ENCODE measurements around the gene TCERG1.

TCERG1 gene

DNA sequence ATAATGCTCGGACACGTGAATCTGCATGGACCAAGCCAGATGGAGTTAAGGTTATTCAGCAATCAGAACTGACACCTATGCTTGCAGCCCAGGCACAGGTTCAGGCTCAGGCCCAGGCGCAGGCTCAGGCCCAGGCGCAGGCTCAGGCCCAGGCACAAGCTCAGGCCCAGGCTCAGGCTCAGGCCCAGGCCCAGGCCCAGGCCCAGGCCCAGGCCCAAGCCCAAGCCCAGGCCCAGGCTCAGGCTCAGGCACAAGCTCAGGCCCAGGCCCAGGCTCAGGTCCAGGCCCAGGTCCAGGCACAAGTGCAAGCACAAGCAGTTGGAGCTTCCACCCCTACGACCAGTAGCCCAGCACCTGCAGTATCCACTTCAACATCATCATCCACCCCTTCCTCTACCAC is 11.8 kb downstream of the TCERG1 start:
- no peak for DNase-seq

DNA sequence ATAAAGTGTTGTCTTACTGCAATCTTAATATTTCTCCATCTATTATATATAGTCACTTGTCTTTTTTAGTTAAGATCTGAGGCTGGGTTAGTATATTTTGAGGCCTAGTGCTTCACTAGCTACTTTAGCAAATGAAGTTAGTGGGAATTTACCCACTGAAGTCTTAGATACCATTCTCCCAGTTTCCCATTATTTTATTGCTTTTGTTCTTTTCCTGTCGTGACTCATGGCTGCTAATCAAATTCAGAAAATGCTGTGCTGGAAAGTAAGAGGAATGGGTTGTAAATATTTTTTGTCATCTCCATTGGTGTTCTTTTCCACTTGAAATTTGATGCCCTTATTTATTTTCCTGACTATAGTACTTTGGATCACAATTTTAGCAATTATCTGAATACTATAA is 14.2 kb downstream of the TCERG1 start:
- DNase-seq, result no peak

DNA sequence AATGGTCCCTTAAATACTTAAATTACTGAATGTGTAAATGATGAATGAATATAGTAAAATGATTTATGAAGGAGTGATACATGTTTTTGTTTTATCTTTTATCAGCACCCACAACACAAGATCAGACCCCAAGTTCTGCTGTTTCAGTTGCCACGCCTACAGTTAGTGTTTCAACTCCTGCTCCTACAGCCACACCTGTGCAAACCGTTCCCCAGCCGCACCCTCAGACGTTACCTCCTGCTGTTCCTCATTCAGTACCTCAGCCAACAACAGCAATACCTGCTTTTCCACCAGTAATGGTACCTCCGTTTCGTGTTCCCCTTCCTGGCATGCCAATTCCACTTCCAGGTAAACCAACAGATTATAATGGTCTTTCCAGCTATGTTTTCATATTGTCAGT is 16.3 kb downstream of the TCERG1 start:
- no peak for DNase-seq

DNA sequence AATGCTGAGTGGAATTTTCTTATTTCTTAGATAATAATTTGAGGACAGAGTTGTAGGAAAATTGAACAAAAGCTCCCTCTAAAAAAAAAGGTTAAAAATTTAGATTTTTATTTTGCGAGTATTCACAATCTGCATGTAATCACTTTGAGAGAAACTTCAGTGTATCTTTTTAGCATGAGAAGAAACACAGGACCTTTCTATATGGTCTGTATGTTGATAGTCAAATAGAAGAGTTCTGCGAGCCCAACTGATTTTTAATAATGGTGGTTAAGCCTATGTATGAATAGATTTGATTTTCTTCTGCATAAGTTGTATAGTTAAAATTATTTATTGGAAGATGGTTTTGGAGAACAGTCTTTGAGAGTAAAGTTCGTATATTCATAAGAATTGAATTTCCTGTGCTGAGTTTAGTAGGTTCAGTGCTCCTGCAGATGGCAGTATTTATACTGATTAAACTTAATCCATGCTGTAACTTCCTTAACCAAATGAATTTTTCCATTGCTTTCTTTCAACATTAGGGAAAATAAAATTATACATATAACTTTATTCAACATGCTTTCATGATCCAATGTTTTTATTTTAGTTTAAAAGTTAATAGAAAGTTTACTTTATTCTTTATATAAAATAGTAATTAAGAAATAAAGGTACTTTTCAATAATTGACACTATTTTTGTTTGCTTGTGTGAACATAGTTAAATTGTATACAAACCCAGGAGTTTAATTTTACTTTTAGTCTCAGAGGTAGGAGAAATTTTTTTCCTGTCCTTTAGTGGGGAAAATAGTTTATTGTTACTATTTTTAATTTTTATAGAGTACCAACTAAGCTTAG is 19.6 kb downstream of the TCERG1 start:
- DNase-seq, result no peak

DNA sequence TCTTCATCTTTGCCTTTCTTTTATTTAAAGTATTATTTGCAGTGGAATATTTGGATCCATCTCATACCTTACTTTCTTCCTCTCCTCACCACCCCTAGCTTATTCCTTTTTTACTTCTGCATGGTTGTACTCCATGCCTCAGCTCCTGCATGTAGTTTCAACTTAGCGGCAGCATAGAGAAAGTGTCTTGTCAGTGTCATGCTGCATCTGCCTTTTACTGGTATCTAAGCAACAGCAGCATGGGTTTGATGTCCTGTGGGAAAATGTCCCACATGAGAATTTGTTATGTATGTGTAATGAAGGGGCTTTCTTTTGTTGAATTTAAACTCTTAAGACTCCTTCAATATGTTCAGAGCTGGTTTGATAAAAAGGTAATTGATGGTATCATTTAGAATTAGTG is 20.6 kb downstream of the TCERG1 start:
- no peak for DNase-seq

DNA sequence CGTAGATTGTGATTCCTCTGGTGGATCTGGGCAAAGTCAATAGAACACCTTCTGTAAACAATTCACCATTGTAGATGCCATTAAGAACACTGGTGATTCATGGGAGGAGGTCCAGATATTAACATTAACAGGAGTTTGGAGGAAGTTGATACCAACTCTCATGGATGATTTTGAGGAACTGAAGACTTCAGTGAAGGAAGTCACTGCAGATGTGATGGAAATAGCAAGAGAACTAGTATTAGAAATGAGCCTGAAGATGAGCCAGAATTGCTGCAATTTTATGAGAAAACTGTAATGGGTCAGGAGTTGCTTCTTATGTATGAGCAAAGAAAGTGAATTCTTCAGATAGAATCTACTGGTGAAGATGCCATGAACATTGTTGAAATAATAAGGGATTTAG is 26.9 kb downstream of the TCERG1 start:
- no peak for DNase-seq

DNA sequence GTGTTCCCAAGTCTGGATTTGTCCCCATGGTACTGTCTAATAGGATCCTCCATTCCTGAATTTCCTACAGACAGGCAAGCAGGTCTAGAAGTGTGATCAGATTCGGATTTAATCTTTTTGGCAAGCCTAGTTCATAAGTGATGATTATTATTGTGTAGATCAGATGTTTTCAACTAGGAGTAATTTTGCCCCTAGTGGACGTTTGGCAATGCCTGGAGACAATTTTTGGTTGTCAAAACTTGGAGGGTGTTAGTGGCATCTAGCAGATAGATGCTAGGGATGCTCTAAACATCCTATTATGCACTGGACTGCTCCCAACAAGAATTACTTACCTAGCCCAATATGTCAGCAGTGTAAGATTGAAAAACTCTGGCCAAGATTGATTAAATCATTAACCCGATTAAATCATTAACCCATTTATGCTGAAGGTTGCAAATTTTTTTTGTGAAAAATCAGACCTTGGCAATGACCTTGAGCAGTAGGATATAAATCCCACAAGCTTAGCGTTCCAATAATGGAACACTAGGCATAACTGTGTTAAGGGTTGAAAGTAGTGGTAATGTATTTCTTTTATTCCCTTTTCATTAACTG is 28.2 kb downstream of the TCERG1 start:
- no peak for DNase-seq

DNA sequence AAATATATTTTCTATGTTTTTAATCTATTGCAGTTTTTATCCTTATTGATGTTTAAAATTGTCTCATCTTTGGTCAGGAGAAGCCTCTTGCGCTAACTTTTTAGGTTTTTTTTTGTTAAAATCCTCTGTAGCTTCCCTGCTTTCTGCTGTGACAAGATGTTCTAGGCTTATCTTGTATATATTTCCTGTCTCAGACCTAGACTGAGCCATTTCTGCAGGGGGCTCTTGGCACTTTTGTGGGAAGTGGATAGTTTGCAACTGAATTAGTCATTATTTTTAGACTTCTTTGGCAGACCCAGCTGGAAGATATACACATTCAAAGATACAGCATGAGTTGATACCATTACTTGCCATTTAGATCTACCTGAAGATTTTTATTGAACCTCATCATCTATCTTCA is 28.8 kb downstream of the TCERG1 start:
- DNase-seq, result no peak

DNA sequence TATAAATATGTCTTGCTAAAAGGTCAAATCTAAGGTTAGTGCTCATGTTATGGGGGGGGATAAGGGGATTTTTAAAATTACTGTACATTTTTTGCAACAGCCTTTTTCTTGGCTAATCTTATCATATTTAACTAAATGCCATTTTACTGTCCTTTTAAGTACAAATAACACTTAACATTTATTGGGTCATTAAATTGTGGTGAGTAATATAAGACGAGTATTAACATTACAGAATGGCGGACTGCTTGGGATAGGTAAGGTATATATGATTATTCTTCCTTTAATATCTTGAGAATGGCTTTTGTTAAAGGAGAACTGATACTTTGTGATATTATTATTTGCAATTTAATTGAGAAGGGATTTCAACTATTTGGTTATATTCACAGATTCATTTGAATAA is 35.6 kb downstream of the TCERG1 start:
- no peak for DNase-seq

DNA sequence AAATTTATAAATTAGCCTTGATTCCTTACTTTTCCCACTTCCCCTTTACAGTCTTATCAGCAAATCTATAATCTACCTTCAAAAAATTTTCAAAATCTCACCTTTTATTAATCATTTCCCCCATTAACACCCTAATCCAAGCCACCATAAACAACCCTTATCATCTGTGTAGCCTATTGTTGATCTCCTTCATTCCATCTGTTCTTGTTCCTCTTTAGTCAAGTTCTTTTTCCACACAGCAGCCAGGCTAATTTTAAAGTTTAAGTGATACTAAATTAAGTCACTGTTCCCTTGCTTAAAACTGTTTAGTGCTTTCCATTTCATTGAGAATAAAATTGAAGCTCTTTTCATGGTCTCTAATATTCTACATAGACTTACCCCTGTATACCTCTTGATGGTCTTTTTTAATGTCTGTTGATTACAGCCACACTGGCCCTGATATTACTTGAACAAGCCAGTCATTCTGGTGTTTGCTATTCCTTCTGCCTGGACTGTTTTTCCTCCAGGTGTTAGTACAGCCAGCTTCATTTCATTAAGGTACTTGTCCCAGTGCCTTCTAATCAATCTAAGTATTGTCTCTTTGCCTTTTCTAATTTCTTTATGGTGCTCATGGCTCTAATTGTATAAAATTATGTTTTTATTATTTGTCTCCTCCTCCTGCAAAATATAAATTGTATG is 37.7 kb downstream of the TCERG1 start:
- DNase-seq, result no peak

DNA sequence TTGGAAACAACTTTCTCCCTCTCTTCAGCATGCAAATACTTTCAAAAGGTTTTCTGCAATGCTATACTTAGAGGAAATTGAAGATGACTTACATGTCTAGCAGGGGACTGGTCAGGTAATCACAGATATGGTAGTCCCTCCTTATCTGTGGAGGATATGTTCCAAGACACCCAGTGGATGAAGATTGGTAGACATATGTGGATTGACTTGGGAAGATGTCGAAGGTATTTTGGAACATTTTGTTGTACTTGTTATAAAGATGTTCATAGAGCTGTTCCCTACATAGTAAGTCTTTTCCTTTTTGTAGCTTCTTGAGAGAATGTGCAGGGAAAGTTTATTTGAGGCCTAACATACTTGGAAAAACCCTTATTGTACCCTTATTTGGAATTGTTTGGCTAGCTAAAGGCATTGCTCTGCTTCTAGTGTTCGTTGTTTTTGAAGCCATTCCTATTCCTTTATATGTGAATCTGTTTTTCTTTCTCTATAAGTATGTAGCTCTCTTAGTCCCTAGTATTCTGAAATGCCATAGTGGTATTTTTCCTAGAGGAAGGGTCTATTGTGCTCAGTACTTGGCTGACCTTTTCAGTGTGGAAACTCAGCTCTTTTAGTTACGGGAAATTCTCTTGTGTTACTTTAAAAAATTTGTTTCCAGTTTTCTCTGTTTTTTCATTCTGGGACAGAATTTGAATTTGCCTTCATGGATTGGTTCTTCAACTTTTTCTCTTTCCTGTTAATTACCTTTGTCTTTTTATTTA is 43.1 kb downstream of the TCERG1 start:
- DNase-seq, result no peak

DNA sequence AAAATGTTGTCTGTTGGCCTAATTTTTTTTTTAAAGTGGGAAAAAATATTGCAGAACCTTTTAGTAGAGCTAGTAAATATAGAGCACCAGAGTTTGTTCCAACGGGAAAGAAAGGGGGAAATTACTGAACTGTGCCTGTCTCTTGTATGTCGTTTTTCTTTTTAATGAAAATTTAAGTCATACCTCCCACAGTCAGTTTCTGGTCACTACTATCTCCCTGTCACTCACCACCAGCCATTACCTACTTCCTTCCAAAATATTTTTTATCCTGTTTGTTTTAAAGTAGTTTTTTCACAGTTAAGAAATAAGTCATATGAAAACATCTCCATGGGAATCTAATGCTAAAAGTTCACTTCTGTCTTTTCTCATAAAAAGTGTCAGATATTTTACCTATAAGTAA is 47.5 kb downstream of the TCERG1 start:
- no peak for DNase-seq

DNA sequence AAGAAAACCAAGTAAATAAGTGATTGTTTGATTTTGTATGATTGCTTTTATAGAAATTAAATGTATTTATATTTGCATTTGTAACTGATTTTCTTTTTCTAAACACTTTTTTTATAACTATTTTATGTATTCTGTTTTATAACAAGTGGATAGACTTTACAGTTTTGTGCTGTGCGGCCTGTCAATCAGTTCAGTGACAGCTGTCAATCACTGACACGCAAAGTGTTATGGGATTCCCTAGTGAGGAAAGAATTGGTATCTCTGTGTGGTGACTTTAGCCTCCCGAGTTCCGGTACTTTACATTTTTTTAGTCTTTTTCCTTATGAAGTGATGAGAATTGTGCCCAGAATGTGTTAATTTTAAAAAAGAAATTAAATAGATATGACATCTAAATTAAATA is 52.5 kb downstream of the TCERG1 start:
- no peak for DNase-seq

DNA sequence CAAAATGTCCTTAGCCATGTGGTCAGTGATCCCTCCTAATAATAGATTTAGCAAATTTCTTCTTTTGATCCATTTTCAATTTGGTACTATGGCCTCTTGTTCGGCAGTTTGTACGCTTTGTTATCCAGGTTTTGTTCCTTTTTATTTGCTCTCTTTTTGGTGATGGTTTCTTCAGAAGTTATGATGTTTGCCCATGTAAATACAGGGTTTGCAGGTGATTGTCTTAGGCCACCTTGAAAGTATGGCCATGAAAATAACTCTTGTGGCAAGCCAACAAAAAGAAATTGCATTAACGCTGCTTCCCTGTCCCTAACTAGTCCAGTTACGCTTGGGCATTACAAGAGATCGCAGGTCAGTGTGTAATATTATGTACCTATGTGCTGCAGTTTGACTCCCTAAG is 60.3 kb downstream of the TCERG1 start:
- no peak for DNase-seq

DNA sequence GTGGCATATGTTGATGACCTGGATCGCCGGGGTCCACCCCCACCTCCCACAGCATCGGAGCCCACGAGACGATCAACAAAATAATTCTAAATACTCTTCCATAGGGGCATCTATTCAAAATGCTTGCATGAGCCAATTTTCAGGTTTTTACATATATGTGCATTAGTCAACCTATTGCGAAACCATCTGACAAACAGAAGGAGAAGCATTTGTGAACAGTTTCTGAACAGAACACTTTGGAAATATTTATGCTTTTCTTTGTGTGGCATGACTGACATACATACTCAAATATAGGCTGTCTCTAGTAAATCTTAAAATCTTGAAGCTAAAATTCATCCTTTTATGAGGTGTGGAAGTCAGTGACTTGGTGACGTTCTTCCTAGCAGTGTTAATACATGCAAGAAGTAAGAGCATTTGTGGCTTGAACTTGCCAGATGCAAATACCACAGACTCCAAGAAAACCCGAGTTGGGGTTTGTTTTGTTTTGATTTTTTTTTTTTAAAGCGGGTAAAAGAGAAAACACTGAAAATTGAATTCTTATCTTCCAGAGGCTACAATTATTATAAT is 63.5 kb downstream of the TCERG1 start:
- DNase-seq, result no peak

DNA sequence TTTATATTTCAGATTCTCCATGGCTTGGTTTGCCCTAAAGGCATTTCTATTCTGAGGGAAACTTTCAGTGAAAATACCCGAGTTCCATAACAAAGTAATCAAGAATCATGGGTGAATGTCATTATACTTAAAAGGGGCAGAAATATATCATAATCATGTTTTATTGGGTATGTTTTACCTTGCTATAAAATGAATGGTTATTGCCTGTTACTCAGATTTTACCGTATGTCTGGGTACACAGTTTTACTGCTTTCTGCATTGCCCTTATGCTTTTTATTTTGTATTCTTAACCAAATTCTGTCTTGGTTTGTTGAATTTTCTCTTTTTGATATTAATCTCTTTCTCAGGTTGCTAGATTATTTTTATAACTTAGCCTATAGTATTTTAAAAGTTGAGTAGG is 66.3 kb downstream of the TCERG1 start:
- no peak for DNase-seq

DNA sequence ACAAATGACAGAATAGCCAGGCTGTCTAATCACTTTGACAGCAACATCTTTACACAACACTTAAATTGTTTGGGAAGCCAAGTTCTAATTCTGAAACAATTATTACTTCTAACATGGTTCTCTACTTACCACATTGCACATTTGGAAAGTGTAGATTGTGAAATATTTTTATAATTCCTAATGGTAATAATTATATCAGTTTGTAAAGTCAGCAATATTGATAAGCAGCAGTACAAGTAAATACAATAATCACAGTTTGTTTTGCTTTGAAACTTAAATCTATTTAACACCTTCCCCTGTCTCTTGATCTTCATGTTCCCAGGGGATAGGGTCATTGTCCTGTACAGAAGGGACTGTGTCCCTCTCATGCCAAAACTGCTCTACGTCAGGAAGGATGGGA is 67.4 kb downstream of the TCERG1 start:
- DNase-seq, result no peak

DNA sequence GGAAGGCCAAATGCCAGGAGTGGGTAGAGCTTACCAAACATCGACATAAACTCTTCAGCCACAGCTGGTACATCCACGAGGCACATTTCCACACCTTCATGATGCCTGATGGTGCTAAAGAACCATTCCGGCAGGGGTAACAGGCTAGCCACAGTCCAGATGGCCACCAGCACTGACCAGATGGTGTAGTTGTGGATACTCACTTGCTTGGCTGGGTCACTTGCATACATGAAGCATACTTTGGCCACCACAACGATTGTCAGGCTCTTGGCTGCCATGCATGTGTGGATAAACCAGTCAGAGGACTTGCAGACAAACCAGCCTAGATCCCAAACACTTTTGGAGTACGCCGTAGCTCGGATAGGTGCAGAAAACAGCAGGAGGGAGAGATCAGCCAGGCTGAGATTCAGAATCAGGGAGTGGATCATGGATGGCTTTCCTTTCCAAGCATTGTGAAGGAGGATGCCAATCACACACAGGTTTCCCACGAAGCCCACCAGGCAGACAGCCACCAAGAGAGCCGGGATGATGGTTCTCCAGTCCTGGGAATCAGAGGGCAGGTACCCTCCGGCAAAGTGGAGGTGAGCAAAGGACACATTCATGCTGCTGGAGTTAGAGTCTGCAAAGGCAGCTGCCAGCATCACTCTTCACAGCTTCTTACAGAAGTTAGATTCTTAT is 68.5 kb downstream of the TCERG1 start:
- DNase-seq, result no peak

DNA sequence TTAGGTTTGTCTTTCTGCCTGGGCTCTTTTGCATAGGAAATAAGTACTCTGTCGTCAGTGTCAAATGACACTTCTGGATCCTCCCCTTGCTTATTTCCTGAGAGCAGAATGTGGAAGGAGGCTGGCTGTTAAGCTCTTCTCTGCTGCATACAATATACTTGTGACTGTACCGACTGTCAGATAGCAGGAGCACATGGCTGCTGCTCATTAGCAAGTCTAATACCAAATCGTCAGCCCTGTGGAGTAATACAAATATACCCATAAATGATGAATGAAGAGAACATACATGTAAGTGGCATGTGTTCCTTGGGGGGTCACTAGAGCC is 69.0 kb downstream of the TCERG1 start, which contains the start of gene GPR151:
Gene GPR151 (minus strand): TSS at position 40 of the 325 bp plus-strand sequence. CDS start 77 bp downstream, outside the sequence.
- peak; percentile 41 for DNase-seq

DNA sequence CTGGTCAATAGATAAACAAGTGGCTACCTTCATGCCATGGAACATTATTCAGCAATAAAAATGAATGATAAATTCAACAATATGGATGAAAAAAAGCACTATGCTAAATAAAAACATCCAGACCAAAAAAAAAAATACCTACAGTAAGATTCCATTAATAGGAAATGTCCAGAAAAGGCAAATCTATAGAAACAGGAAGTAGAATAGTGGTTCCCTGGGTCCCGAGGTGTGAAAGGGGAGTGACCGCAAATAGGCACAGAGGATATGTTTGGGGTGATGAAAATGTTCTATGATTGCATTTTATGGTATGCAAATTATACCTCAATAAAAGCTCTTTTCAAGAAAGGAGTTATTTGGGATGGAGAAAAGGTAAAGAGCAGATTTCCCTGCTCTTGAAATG is 72.4 kb downstream of the TCERG1 start:
- DNase-seq, result no peak

DNA sequence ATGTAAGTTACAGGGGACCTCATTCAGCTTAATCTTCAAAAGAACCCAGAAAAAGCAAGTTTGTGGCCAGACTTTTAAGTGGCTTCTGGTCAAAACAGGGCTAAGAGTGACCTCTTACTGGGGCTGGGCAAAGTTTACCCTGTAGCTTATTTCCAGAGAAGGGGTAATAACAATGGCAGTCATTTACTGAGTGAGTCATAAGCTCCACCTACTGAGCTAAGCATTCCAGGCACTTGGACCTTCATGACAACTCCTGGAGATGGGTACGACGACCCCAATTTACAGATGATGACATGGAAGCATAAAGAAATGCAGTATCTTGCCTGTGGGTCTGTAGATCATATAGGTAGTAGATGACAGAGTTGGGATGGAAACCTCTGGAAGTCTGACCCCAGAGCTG is 73.6 kb downstream of the TCERG1 start:
- no peak for DNase-seq

DNA sequence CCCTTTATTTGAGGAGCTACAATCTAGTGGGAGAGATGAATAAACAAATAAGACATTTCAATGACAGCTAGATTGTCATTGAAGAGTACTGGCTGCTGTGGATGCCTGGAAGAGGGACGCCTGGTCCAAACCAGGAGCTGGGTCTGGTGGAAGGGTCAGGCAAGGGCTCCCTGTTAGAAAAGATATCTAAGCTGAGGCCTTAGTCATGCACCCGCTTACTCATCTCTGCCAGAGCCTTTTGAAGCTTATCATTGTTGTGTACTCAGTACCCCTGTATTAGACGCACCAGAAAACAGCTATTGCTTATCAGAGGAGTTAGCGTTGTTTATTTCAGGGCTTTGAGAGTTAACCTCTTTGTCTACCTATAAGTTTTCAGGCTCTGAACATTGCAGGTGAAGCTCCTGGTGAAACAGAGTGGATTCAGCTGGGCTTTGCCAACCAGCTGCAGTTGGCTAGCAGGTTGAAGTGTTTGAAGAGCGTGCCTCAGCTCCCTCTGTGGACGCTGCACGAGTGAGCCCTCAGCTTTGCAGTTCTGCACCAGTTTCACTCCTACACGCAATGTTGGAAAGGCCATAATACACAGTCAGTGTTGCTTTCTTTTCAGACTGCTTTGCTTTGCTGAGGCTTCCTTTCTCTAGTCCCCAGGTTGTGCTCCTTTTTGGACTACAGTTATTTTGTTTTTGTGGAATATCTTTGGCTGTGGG is 74.4 kb downstream of the TCERG1 start:
- DNase-seq, result peak; percentile 24
